PC-9 (cell line): ENCODE data around the gene GUCY2D. TPM values are rescaled to one million over a fixed set of nuclear protein-coding genes. Genes with fewer than 3 reads are reported as not detected.

ENCODE experiments used
- BruUV-seq: library from RNA; stranded (reverse); fragments of 400-500 nt; replicated peaks from 2 replicates; lab custom pipeline; 2021; lab: Mats Ljungman, UMichigan
- CTCF ChIA-PET: fragments of 300-600 bp; sonication (Branson Sonifier 250); formaldehyde crosslinking; loops from one replicate; lab custom pipeline; 2022; ENCODE audit warnings: antibody characterized with exemption; lab: Charles Lee
- POLR2A ChIA-PET: fragments of 300-600 bp; sonication (Branson Sonifier 250); formaldehyde crosslinking; loops from one replicate; lab custom pipeline; 2022; ENCODE audit warnings: antibody characterized with exemption; ENCODE audit not compliant: unreplicated experiment; lab: Charles Lee
- DNase-seq, 2 experiments: peaks; one replicate each; pipeline versions ENCODE4 v3.0.0 to v3.0.0-alpha.2; 2015 to 2022; ENCODE audit warnings: mixed read lengths in 1 of 2
- H2AFZ ChIP-seq: fragments of 200-600 bp; sonication (generic); 2 replicates; pipeline ENCODE4 v1.8.1; 2017; ENCODE audit warnings: antibody characterized with exemption
- H3F3A ChIP-seq: fragments of 200-600 bp; sonication (generic); 2 replicates; pipeline ENCODE4 v1.8.1; 2017; ENCODE audit warnings: antibody characterized with exemption, mild to moderate bottlenecking, low read depth; ENCODE audit not compliant: insufficient read depth
- H3K27ac ChIP-seq: fragments of 200-600 bp; sonication (generic); 2 replicates; pipeline ENCODE4 v1.6.1; 2016; ENCODE audit warnings: mixed run types
- H3K27me3 ChIP-seq: fragments of 200-600 bp; sonication (generic); 2 replicates; pipeline ENCODE4 v1.6.1; 2016; ENCODE audit warnings: low read depth, mixed run types; ENCODE audit not compliant: insufficient read depth
- H3K36me3 ChIP-seq: fragments of 200-600 bp; sonication (generic); 2 replicates; pipeline ENCODE4 v1.6.1; 2016; ENCODE audit warnings: low read depth, mixed run types
- H3K4me1 ChIP-seq: fragments of 200-600 bp; sonication (generic); replicated peaks from 2 replicates; pipeline ENCODE4 v1.6.1; 2016; ENCODE audit warnings: mixed run types; ENCODE audit not compliant: insufficient read depth
- H3K4me2 ChIP-seq: fragments of 200-600 bp; sonication (generic); 2 replicates; pipeline ENCODE4 v1.6.1; 2017; ENCODE audit warnings: mixed run types
- H3K4me3 ChIP-seq: fragments of 200-600 bp; sonication (generic); 2 replicates; pipeline ENCODE4 v1.6.1; 2016; ENCODE audit warnings: mixed run types
- H3K79me2 ChIP-seq: fragments of 200-600 bp; sonication (generic); 2 replicates; pipeline ENCODE4 v1.6.1; 2017; ENCODE audit warnings: low read depth, mixed run types
- H3K9me2 ChIP-seq: fragments of 200-600 bp; sonication (generic); 2 replicates; pipeline ENCODE4 v1.8.1; 2017; ENCODE audit warnings: mild to moderate bottlenecking; ENCODE audit not compliant: insufficient read depth
- H3K9me3 ChIP-seq: fragments of 200-600 bp; sonication (generic); 2 replicates; pipeline ENCODE4 v1.8.1; 2016; ENCODE audit warnings: low read depth; ENCODE audit not compliant: insufficient read depth
- H4K20me1 ChIP-seq: fragments of 200-600 bp; sonication (generic); 2 replicates; pipeline ENCODE4 v1.8.1; 2017; ENCODE audit not compliant: insufficient read depth
- CTCF ChIP-seq: fragments of 200-600 bp; sonication (generic); conservative IDR thresholded peaks from 2 replicates; pipeline ENCODE4 v1.6.1; 2017; ENCODE audit warnings: mixed run types, antibody characterized with exemption, mild to moderate bottlenecking, moderate library complexity
- EZH2 ChIP-seq: fragments of 200-600 bp; sonication (generic); IDR thresholded peaks from 2 replicates; pipeline ENCODE4 v1.8.0; 2017; ENCODE audit warnings: antibody characterized with exemption, low read depth
- intact Hi-C: fragments of 100-400 bp; cut with micrococcal nuclease; formaldehyde crosslinking; loops from one replicate; pipeline ENCODE4 v1.10.0; 2022; ENCODE audit not compliant: unreplicated experiment
- total RNA-seq: library from RNA; stranded (reverse); gene quantifications from 2 replicates; pipeline ENCODE4 v1.2.3, GENCODE V29; 2021

Gene GUCY2D
- total RNA-seq, 1 experiment from 2014 or later, result 0.79 TPM

- H2AFZ ChIP-seq, result no peak overlapping the region
- DNase-seq, result no peak
- POLR2A ChIA-PET, result no interaction called here
- no peaks in the 10 kb centered on the region for H3K36me3 ChIP-seq
- no peaks in the 10 kb centered on the region; the same call in none of the 2 replicates for H3K27me3 ChIP-seq
- peaks cover 28% of the 10 kb centered on the region for H3K4me1 ChIP-seq
- H3K4me3 ChIP-seq, result no peak overlapping the region
- intact Hi-C loops, result loop anchor here (5.0 kb wide), 2 partner anchors 64 to 234 kb away; no protein-coding TSS in a partner anchor
- H4K20me1 ChIP-seq, result no peaks in the 10 kb centered on the region
- peak overlapping the region; percentile 40; the same call in 1 of the 2 replicates for H3K27ac ChIP-seq
- no peaks in the 10 kb centered on the region for H3K9me2 ChIP-seq
- TF ChIP-seq CTCF (no peak), EZH2 (no peak)
- CTCF ChIA-PET, result interaction anchor here (0.6 to 2.4 kb wide), 5 partner anchors 14 to 946 kb away, joined by 3 to 10 read pairs (median 6); no protein-coding TSS in a partner anchor
- H3K4me2 ChIP-seq, result peak overlapping the region; percentile 56
- no peaks in the 10 kb centered on the region for H3K79me2 ChIP-seq
- H3K9me3 ChIP-seq, result no peaks in the 10 kb centered on the region
- no TSS peak for BruUV-seq
- peaks cover 12% of the 10 kb centered on the region; the same call in 1 of the 2 replicates for H3F3A ChIP-seq
These were observed 53.4 kb downstream of the GUCY2D start for GRCh38 chr17:8055851-8056231.

GRCh38 chr17:8056232-8056975 lies 54.0 kb downstream of the GUCY2D start:
- Histone ChIP-seq H3K36me3 (no peaks in the 10 kb centered on the region), H3K27me3 (no peaks in the 10 kb centered on the region; the same call in none of the 2 replicates), H3K79me2 (no peaks in the 10 kb centered on the region), H3K27ac (peak overlapping the region; percentile 40; the same call in 1 of the 2 replicates), H3K4me1 (peaks cover 28% of the 10 kb centered on the region), H3K4me2 (peak overlapping the region; percentile 56), H4K20me1 (no peaks in the 10 kb centered on the region), H3F3A (peaks cover 12% of the 10 kb centered on the region; the same call in 1 of the 2 replicates), H3K9me3 (no peaks in the 10 kb centered on the region), H3K4me3 (no peak overlapping the region), H2AFZ (no peak overlapping the region; the same call in 1 of the 2 replicates), H3K9me2 (no peaks in the 10 kb centered on the region)
- no peak for TF ChIP-seq EZH2
- TF ChIP-seq CTCF, result no peak
- POLR2A ChIA-PET, result interaction anchor here (0.7 kb wide), 1 partner anchor 684 kb away, joined by 5 read pairs; no protein-coding TSS in a partner anchor
- CTCF ChIA-PET, result interaction anchor here (0.6 to 2.4 kb wide), 8 partner anchors 15 to 946 kb away, joined by 3 to 10 read pairs (median 4); no protein-coding TSS in a partner anchor
- intact Hi-C loops, result loop anchor here (5.0 kb wide), 2 partner anchors 64 to 234 kb away; no protein-coding TSS in a partner anchor
- DNase-seq, result peak; percentile 29 to 68
- BruUV-seq, result no TSS peak

DNA sequence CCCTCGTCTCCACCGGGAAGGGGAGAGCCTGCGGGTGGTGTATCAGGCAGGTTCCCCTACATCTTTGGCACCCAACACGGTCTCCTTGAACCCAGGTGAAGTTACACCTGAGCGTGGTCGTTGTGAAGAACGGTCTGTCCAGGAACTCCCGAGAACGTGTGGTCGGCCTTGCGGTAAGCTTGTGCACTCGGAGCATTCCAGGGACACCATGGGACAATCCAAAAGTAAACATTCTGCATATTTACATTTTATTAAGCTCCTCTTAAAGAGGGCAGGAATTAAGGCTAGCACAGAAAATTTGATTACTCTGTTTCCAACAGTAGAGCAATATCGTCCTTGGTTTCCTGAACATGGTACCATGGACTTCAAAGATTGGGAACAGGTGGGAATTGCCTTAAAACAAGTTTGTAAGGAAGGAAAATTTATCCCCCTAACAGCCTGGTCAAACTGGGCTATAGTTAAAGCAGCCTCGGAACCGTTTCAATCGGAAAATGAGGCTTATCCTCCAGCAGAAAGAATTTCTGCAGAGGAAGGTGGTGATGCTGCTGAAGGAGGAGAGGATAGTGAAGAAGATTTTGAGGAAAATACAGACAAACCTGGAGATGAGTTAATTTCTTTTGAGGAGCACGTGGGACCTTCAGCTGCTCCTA lies 54.7 kb downstream of the GUCY2D start:
- Histone ChIP-seq H3K9me3 (no peaks in the 10 kb centered on the region), H3K9me2 (no peaks in the 10 kb centered on the region), H3K4me1 (peaks cover 28% of the 10 kb centered on the region), H3K36me3 (no peaks in the 10 kb centered on the region), H4K20me1 (no peaks in the 10 kb centered on the region), H3K27ac (no peak overlapping the region), H3K4me2 (peak overlapping the region; percentile 65; the same call in 1 of the 2 replicates), H3K4me3 (no peak overlapping the region), H3K27me3 (peaks cover 4% of the 10 kb centered on the region), H3K79me2 (no peaks in the 10 kb centered on the region), H2AFZ (no peak overlapping the region), H3F3A (peaks cover 12% of the 10 kb centered on the region; the same call in 1 of the 2 replicates)
- no TSS peak for BruUV-seq
- CTCF ChIA-PET, result interaction anchor here (0.6 to 2.4 kb wide), 8 partner anchors 16 to 382 kb away, joined by 3 to 10 read pairs (median 4); no protein-coding TSS in a partner anchor
- POLR2A ChIA-PET, result interaction anchor here (0.5 to 0.7 kb wide), 3 partner anchors 144 to 685 kb away, joined by 3 to 5 read pairs (median 5); no protein-coding TSS in a partner anchor
- intact Hi-C loops, result loop anchor here (1.0 to 5.0 kb wide), 6 partner anchors 41 to 314 kb away; no protein-coding TSS in a partner anchor
- no peak for TF ChIP-seq EZH2
- no peak for TF ChIP-seq CTCF
- DNase-seq, result no peak
